HEK293 (cell line): ENCODE measurements around the gene DSP.

Source experiments
- CTCF ChIA-PET: fragments of 350-600 bp; formaldehyde crosslinking; extraction: SDS; loops from one replicate; lab custom pipeline; 2021; ENCODE audit warnings: antibody characterized with exemption; lab: Yijun Ruan, JAX
- POLR2A ChIA-PET: fragments of 300-600 bp; formaldehyde crosslinking; extraction: SDS; loops from one replicate; lab custom pipeline; 2020; ENCODE audit warnings: antibody characterized with exemption, inconsistent platforms; lab: Yijun Ruan, JAX
- H3K27ac ChIP-seq: fragments of 200-500 bp; sonication (Bioruptor generic); 2 replicates; pipeline ENCODE4 v1.5.1; 2014; ENCODE audit warnings: low read depth, low read length, control low read depth, inconsistent platforms; ENCODE audit errors: extremely low read depth
- H3K36me3 ChIP-seq, 2 experiments: fragments of 200-500 bp in 1 of 2; sonication (Bioruptor generic) in 1 of 2; 1 replicate in 1 of 2; 2 replicates in 1 of 2; pipeline ENCODE4 v1.5.1; 2014 to 2017; ENCODE audit warnings: inconsistent platforms in 2 of 2, low read length in 2 of 2; ENCODE audit not compliant: control insufficient read depth in 2 of 2, insufficient read depth in 1 of 2
- H3K4me1 ChIP-seq: fragments of 200-500 bp; sonication (Bioruptor generic); 2 replicates; pipeline ENCODE4 v1.5.1; 2014; ENCODE audit warnings: mild to moderate bottlenecking, low read length, inconsistent platforms; ENCODE audit not compliant: control insufficient read depth, insufficient read depth
- H3K4me3 ChIP-seq: 2 replicates; pipeline ENCODE4 v1.5.1; 2011; ENCODE audit warnings: low read depth, mild to moderate bottlenecking, control low read depth, low read length, moderate library complexity
- H3K9me3 ChIP-seq: fragments of 200-500 bp; sonication (Bioruptor generic); 2 replicates; pipeline ENCODE4 v1.5.1; 2014; ENCODE audit warnings: low read depth, low read length, inconsistent platforms; ENCODE audit not compliant: control insufficient read depth, insufficient read depth
- GFI1B ChIP-seq: fragments of 450-650 bp; formaldehyde crosslinking; IDR thresholded peaks from 2 replicates; pipeline ENCODE4 v1.5.1; 2016; ENCODE audit warnings: missing biosample characterization, missing genetic modification characterization
- HOXD13 ChIP-seq: sonication (generic); formaldehyde crosslinking; IDR thresholded peaks from 2 replicates; pipeline ENCODE4 v1.8.0; 2022; ENCODE audit warnings: missing genetic modification reagents, borderline replicate concordance
- KLF8 ChIP-seq: fragments of 450-650 bp; formaldehyde crosslinking; IDR thresholded peaks from 2 replicates; pipeline ENCODE4 v1.5.1; 2016; ENCODE audit warnings: missing biosample characterization, missing genetic modification characterization
- OSR2 ChIP-seq: fragments of 450-650 bp; formaldehyde crosslinking; IDR thresholded peaks from 2 replicates; pipeline ENCODE4 v1.5.1; 2016; ENCODE audit warnings: missing biosample characterization, missing genetic modification characterization
- PRDM1 ChIP-seq: fragments of 450-650 bp; formaldehyde crosslinking; IDR thresholded peaks from 2 replicates; pipeline ENCODE4; 2016; ENCODE audit warnings: missing biosample characterization, missing genetic modification characterization
- ZBTB44 ChIP-seq: fragments of 450-650 bp; IDR thresholded peaks from 2 replicates; pipeline ENCODE4 v1.5.1; 2018; ENCODE audit warnings: missing biosample characterization, mild to moderate bottlenecking, missing genetic modification characterization
- ZFP41 ChIP-seq: fragments of 450-650 bp; formaldehyde crosslinking; IDR thresholded peaks from 2 replicates; pipeline ENCODE4 v1.5.1; 2016; ENCODE audit warnings: missing biosample characterization, missing genetic modification characterization, borderline replicate concordance
- ZIC2 ChIP-seq: fragments of 450-650 bp; formaldehyde crosslinking; IDR thresholded peaks from 2 replicates; pipeline ENCODE4 v1.5.1; 2016; ENCODE audit warnings: missing biosample characterization, missing genetic modification characterization
- ZNF146 ChIP-seq: fragments of 450-650 bp; formaldehyde crosslinking; IDR thresholded peaks from 2 replicates; pipeline ENCODE4 v1.5.1; 2016; ENCODE audit warnings: missing biosample characterization, missing genetic modification characterization
- ZNF175 ChIP-seq: fragments of 450-650 bp; formaldehyde crosslinking; IDR thresholded peaks from 2 replicates; pipeline ENCODE4 v1.5.1; 2016; ENCODE audit warnings: missing biosample characterization, missing genetic modification characterization
- ZNF366 ChIP-seq: fragments of 450-650 bp; formaldehyde crosslinking; conservative IDR thresholded peaks from 2 replicates; pipeline ENCODE4 v1.5.1; 2016; ENCODE audit warnings: missing biosample characterization, missing genetic modification characterization
- ZNF391 ChIP-seq: fragments of 450-650 bp; formaldehyde crosslinking; IDR thresholded peaks from 2 replicates; pipeline ENCODE4 v1.5.1; 2016; ENCODE audit warnings: low read depth, missing biosample characterization, missing genetic modification characterization, borderline replicate concordance
- ZNF473 ChIP-seq: fragments of 450-650 bp; formaldehyde crosslinking; IDR thresholded peaks from 2 replicates; pipeline ENCODE4 v1.5.1; 2017; ENCODE audit warnings: missing biosample characterization, missing genetic modification characterization
- ZNF529 ChIP-seq: fragments of 450-650 bp; formaldehyde crosslinking; IDR thresholded peaks from 2 replicates; pipeline ENCODE4 v1.5.1; 2017; ENCODE audit warnings: missing genetic modification characterization, missing biosample characterization; ENCODE audit not compliant: insufficient replicate concordance
- ZNF561 ChIP-seq: fragments of 450-650 bp; IDR thresholded peaks from 2 replicates; pipeline ENCODE4 v1.5.1; 2018; ENCODE audit warnings: missing biosample characterization, missing genetic modification characterization, borderline replicate concordance
- ZNF610 ChIP-seq: fragments of 450-650 bp; formaldehyde crosslinking; IDR thresholded peaks from 2 replicates; pipeline ENCODE4 v1.5.1; 2016; ENCODE audit warnings: missing biosample characterization, missing genetic modification characterization, borderline replicate concordance
- ZNF623 ChIP-seq: fragments of 450-650 bp; formaldehyde crosslinking; IDR thresholded peaks from 2 replicates; pipeline ENCODE4 v1.5.1; 2016; ENCODE audit warnings: missing biosample characterization, missing genetic modification characterization
- ZNF777 ChIP-seq: fragments of 450-650 bp; formaldehyde crosslinking; IDR thresholded peaks from 2 replicates; pipeline ENCODE4 v1.5.1; 2017; ENCODE audit warnings: missing biosample characterization, missing genetic modification characterization, borderline replicate concordance
- ZNF785 ChIP-seq: fragments of 450-650 bp; formaldehyde crosslinking; IDR thresholded peaks from 2 replicates; pipeline ENCODE4 v1.5.1; 2016; ENCODE audit warnings: missing biosample characterization, missing genetic modification characterization
- TF ChIP-seq, protein P1 (sequence below): fragments of 450-650 bp; formaldehyde crosslinking; IDR thresholded peaks from 2 replicates; pipeline ENCODE4 v1.5.1; 2016; ENCODE audit warnings: missing biosample characterization, missing genetic modification characterization
- TF ChIP-seq, protein P2 (sequence below): fragments of 450-650 bp; formaldehyde crosslinking; IDR thresholded peaks from 2 replicates; pipeline ENCODE4 v1.5.1; 2016; ENCODE audit warnings: missing biosample characterization, missing genetic modification characterization
- TF ChIP-seq, protein P3 (sequence below): IDR thresholded peaks from 2 replicates; pipeline ENCODE4 v1.6.1; 2011; ENCODE audit warnings: mild to moderate bottlenecking, low read depth, low read length, borderline replicate concordance

DSP gene

GRCh38 chr6:7546020-7546369 is 4.5 kb downstream of the DSP start:
- CTCF ChIA-PET = interaction anchor here (0.6 to 1.8 kb wide), 4 partner anchors 81 to 121 kb away, joined by 4 to 8 read pairs (median 6); no protein-coding TSS in a partner anchor

DNA sequence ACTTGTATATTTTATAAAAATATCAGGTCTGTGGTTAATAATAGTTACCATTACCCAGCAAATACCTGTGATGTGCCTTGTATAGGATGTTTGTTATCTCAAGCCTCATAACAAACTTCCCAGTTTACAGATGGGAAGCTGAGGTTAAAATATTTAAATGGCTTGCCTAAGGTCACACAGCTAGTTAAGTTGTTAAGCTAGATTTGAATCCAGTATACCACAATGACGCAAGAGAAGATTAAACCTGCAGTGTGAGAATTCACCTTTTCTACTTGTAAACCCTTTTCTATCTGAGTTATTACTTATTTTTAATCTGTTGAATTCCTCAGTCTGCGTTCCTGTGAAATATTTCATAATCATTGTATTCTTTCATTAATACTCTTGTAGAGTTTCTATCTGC is 4.9 kb downstream of the DSP start:
- H3K9me3 ChIP-seq = no peaks in the 10 kb centered on the region
- no peak overlapping the region for H3K27ac ChIP-seq
- POLR2A ChIA-PET = interaction anchor here (0.5 to 1.1 kb wide), 5 partner anchors 8 to 43 kb away, joined by 3 to 5 read pairs (median 4); partner anchors contain the start of gene SNRNP48
- H3K36me3 ChIP-seq = no peaks in the 10 kb centered on the region; a peak in 1 of 3 replicates
- TF ChIP-seq ZNF473 (tag by site-specific recombination) = no peak
- TF ChIP-seq ZIC2 = no peak
- TF ChIP-seq ZNF610 (tag by site-specific recombination) = no peak
- TF ChIP-seq ZNF146 (tag by site-specific recombination) = no peak
- TF ChIP-seq, protein P1, sequence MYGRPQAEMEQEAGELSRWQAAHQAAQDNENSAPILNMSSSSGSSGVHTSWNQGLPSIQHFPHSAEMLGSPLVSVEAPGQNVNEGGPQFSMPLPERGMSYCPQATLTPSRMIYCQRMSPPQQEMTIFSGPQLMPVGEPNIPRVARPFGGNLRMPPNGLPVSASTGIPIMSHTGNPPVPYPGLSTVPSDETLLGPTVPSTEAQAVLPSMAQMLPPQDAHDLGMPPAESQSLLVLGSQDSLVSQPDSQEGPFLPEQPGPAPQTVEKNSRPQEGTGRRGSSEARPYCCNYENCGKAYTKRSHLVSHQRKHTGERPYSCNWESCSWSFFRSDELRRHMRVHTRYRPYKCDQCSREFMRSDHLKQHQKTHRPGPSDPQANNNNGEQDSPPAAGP (tag by site-specific recombination) = no peak
- TF ChIP-seq ZNF777 (tag by site-specific recombination) = no peak
- no peak for TF ChIP-seq ZNF529 (tag by site-specific recombination)
- TF ChIP-seq, protein P2, sequence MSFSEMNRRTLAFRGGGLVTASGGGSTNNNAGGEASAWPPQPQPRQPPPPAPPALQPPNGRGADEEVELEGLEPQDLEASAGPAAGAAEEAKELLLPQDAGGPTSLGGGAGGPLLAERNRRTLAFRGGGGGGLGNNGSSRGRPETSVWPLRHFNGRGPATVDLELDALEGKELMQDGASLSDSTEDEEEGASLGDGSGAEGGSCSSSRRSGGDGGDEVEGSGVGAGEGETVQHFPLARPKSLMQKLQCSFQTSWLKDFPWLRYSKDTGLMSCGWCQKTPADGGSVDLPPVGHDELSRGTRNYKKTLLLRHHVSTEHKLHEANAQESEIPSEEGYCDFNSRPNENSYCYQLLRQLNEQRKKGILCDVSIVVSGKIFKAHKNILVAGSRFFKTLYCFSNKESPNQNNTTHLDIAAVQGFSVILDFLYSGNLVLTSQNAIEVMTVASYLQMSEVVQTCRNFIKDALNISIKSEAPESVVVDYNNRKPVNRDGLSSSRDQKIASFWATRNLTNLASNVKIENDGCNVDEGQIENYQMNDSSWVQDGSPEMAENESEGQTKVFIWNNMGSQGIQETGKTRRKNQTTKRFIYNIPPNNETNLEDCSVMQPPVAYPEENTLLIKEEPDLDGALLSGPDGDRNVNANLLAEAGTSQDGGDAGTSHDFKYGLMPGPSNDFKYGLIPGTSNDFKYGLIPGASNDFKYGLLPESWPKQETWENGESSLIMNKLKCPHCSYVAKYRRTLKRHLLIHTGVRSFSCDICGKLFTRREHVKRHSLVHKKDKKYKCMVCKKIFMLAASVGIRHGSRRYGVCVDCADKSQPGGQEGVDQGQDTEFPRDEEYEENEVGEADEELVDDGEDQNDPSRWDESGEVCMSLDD (tag by site-specific recombination) = no peak
- TF ChIP-seq, protein P3, sequence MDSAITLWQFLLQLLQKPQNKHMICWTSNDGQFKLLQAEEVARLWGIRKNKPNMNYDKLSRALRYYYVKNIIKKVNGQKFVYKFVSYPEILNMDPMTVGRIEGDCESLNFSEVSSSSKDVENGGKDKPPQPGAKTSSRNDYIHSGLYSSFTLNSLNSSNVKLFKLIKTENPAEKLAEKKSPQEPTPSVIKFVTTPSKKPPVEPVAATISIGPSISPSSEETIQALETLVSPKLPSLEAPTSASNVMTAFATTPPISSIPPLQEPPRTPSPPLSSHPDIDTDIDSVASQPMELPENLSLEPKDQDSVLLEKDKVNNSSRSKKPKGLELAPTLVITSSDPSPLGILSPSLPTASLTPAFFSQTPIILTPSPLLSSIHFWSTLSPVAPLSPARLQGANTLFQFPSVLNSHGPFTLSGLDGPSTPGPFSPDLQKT = no peak
- TF ChIP-seq KLF8 (tag by site-specific recombination) = no peak
- H3K4me3 ChIP-seq = no peak overlapping the region
- peaks cover 36% of the 10 kb centered on the region for H3K4me1 ChIP-seq
- CTCF ChIA-PET = interaction anchor here (0.6 to 1.8 kb wide), 3 partner anchors 82 to 122 kb away, joined by 4 to 8 read pairs (median 5); no protein-coding TSS in a partner anchor

More at GRCh38 chr6:7546020-7546369, 4.5 kb downstream of the DSP start:
- Histone ChIP-seq H3K4me1 (peaks cover 36% of the 10 kb centered on the region), H3K9me3 (no peaks in the 10 kb centered on the region), H3K36me3 (no peaks in the 10 kb centered on the region; a peak in 1 of 3 replicates), H3K27ac (no peak overlapping the region), H3K4me3 (no peak overlapping the region)
- POLR2A ChIA-PET = interaction anchor here (0.5 to 1.2 kb wide), 6 partner anchors 8 to 66 kb away, joined by 3 to 6 read pairs (median 4); partner anchors contain the start of gene SNRNP48
- TF ChIP-seq ZNF175 (tag by site-specific recombination) (no peak), ZNF391 (tag by site-specific recombination) (no peak), ZNF561 (tag by site-specific recombination) (no peak), ZNF623 (tag by site-specific recombination) (no peak), ZNF366 (tag by site-specific recombination) (0 out of 2 replicates have a peak, but pooled peaks have one; percentile 25), ZBTB44 (tag by site-specific recombination) (no peak), GFI1B (tag by site-specific recombination) (no peak), PRDM1 (tag by site-specific recombination) (peak; percentile 90), ZFP41 (no peak), OSR2 (tag by site-specific recombination) (no peak), ZNF785 (no peak), HOXD13 (no peak)
